HG03135 (cell line): Measurements from ENCODE around the gene CLSTN1.

Source experiments
- ATAC-seq: cut with Tn5 transposase; IDR thresholded peaks from one replicate; pipeline ENCODE4 v1.9.1; 2021; ENCODE audit warnings: mild to moderate bottlenecking, moderate library complexity; ENCODE audit not compliant: unreplicated experiment

The CLSTN1 gene

GRCh38 chr1:9732123-9732971 lies 91.4 kb downstream of the CLSTN1 start:
- ATAC-seq = no peak

- no peak for ATAC-seq
These were observed 92.2 kb downstream of the CLSTN1 start for GRCh38 chr1:9731561-9731960.

GRCh38 chr1:9731051-9731537 lies 92.7 kb downstream of the CLSTN1 start:
- no peak for ATAC-seq

GRCh38 chr1:9730096-9730901 lies 93.5 kb downstream of the CLSTN1 start:
- ATAC-seq = no peak

- no peak for ATAC-seq
These were observed 94.2 kb downstream of the CLSTN1 start for GRCh38 chr1:9729523-9729922.

GRCh38 chr1:9728451-9729295 lies 95.1 kb downstream of the CLSTN1 start:
- no peak for ATAC-seq

GRCh38 chr1:9726905-9727595 lies 96.7 kb downstream of the CLSTN1 start:
- no peak for ATAC-seq

GRCh38 chr1:9726406-9726805 lies 97.4 kb downstream of the CLSTN1 start:
- ATAC-seq = no peak

- peak; percentile 58 for ATAC-seq
These were observed 98.9 kb downstream of the CLSTN1 start for GRCh38 chr1:9724706-9725476.

GRCh38 chr1:9723926-9724325 lies 99.8 kb downstream of the CLSTN1 start:
- no peak for ATAC-seq

GRCh38 chr1:9723068-9723805 lies 100.5 kb downstream of the CLSTN1 start:
- no peak for ATAC-seq

GRCh38 chr1:9722378-9722749 lies 101.4 kb downstream of the CLSTN1 start:
- no peak for ATAC-seq

GRCh38 chr1:9721606-9722377 lies 102.0 kb downstream of the CLSTN1 start:
- ATAC-seq = no peak

GRCh38 chr1:9720785-9721605 lies 102.8 kb downstream of the CLSTN1 start:
- ATAC-seq = no peak

- no peak for ATAC-seq
These were observed 103.6 kb downstream of the CLSTN1 start for GRCh38 chr1:9719978-9720722.

GRCh38 chr1:9718006-9718680 lies 105.6 kb downstream of the CLSTN1 start:
- no peak for ATAC-seq
